DOHH2 (cell line): ENCODE results near the gene MAGEA8.
"Not testable (repeated sequence)": the region's sequence is repeated elsewhere in the genome, so short reads cannot be mapped to it uniquely, and the experiment has no call there.

ENCODE experiments used
- H3F3A ChIP-seq: fragments of 200-600 bp; sonication (generic), shearing (Covaris generic); 2 replicates; pipeline ENCODE4 v1.6.0; 2016; ENCODE audit warnings: antibody characterized with exemption, mild to moderate bottlenecking; ENCODE audit not compliant: control insufficient read depth, insufficient read depth
- H3K27ac ChIP-seq: fragments of 200-600 bp; sonication (generic); 2 replicates; pipeline ENCODE4 v1.5.1; 2014; ENCODE audit warnings: low read depth, mild to moderate bottlenecking, low read length, moderate library complexity
- H3K27me3 ChIP-seq: fragments of 200-600 bp; sonication (generic); 2 replicates; pipeline ENCODE4 v1.6.1; 2014; ENCODE audit warnings: mild to moderate bottlenecking, low read length, mixed read lengths; ENCODE audit not compliant: control insufficient read depth
- H3K36me3 ChIP-seq: fragments of 200-600 bp; sonication (generic); 2 replicates; pipeline ENCODE4 v1.6.1; 2014; ENCODE audit warnings: mild to moderate bottlenecking, low read length, moderate library complexity, mixed read lengths; ENCODE audit not compliant: control insufficient read depth
- H3K4me1 ChIP-seq: fragments of 200-600 bp; sonication (generic); 2 replicates; pipeline ENCODE4 v1.6.1; 2014; ENCODE audit warnings: mild to moderate bottlenecking, low read length, mixed read lengths; ENCODE audit not compliant: control insufficient read depth
- H3K4me2 ChIP-seq: fragments of 200-600 bp; sonication (generic); 2 replicates; pipeline ENCODE4 v1.6.0; 2014; ENCODE audit warnings: mild to moderate bottlenecking, low read length, moderate library complexity
- H3K4me3 ChIP-seq: fragments of 200-600 bp; sonication (generic); 2 replicates; pipeline ENCODE4 v1.5.1; 2014; ENCODE audit warnings: mild to moderate bottlenecking, low read length, mixed read lengths
- H3K79me2 ChIP-seq: fragments of 200-600 bp; sonication (generic); 2 replicates; pipeline ENCODE4 v1.6.1; 2014; ENCODE audit warnings: mild to moderate bottlenecking, low read length, mixed read lengths; ENCODE audit not compliant: control insufficient read depth
- H3K9me2 ChIP-seq: fragments of 200-600 bp; sonication (generic); replicated peaks from 2 replicates; pipeline ENCODE4 v1.6.1; 2014; ENCODE audit warnings: mild to moderate bottlenecking, low read length, mixed read lengths; ENCODE audit not compliant: control insufficient read depth
- H3K9me3 ChIP-seq: fragments of 200-600 bp; sonication (generic); 2 replicates; pipeline ENCODE4 v1.6.1; 2014; ENCODE audit warnings: antibody characterized with exemption, low read length, mixed read lengths; ENCODE audit not compliant: control insufficient read depth, insufficient read depth
- H4K20me1 ChIP-seq: fragments of 200-600 bp; sonication (generic); 2 replicates; pipeline ENCODE4 v1.6.0; 2014; ENCODE audit warnings: low read depth, mild to moderate bottlenecking, antibody characterized with exemption, low read length, moderate library complexity; ENCODE audit not compliant: control insufficient read depth, insufficient read depth
- EZH2phosphoT487 ChIP-seq: fragments of 200-600 bp; sonication (generic); IDR thresholded peaks from 2 replicates; pipeline ENCODE4 v1.6.1; 2017; ENCODE audit warnings: borderline replicate concordance, mild to moderate bottlenecking, antibody characterized with exemption, low read length, moderate library complexity, mixed read lengths
- TF ChIP-seq, protein P1 (sequence below): fragments of 200-600 bp; sonication (generic); IDR thresholded peaks from one replicate; pipeline ENCODE4 v1.5.1; 2014; ENCODE audit warnings: antibody characterized with exemption, mild to moderate bottlenecking, low read depth, low read length; ENCODE audit not compliant: poor library complexity, severe bottlenecking

Gene MAGEA8

DNA sequence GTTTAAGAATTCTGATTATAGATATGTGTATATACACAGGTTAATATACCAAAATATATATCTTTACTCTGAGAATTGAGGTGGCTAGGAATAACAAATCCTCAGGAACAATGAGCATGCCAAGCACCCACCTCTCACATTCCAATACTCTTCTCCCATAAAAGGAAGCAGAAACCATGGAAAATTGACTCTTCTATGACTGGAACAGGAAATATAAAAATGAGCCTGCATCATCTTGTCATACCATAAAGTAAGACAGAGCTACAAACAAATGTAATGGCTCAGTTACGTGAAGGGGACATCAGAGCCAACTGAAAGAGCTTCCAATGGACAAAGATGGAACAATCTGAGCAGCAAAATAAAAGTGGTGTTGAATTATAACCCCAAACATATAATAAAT lies 3.8 kb upstream of the MAGEA8 start:
- no peaks in the 10 kb centered on the region for H4K20me1 ChIP-seq
- no peak for TF ChIP-seq EZH2phosphoT487
- TF ChIP-seq, protein P1, sequence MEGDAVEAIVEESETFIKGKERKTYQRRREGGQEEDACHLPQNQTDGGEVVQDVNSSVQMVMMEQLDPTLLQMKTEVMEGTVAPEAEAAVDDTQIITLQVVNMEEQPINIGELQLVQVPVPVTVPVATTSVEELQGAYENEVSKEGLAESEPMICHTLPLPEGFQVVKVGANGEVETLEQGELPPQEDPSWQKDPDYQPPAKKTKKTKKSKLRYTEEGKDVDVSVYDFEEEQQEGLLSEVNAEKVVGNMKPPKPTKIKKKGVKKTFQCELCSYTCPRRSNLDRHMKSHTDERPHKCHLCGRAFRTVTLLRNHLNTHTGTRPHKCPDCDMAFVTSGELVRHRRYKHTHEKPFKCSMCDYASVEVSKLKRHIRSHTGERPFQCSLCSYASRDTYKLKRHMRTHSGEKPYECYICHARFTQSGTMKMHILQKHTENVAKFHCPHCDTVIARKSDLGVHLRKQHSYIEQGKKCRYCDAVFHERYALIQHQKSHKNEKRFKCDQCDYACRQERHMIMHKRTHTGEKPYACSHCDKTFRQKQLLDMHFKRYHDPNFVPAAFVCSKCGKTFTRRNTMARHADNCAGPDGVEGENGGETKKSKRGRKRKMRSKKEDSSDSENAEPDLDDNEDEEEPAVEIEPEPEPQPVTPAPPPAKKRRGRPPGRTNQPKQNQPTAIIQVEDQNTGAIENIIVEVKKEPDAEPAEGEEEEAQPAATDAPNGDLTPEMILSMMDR, result no peak
- no peaks in the 10 kb centered on the region for H3K9me3 ChIP-seq
- H3K27me3 ChIP-seq, result no peaks in the 10 kb centered on the region
- H3K4me1 ChIP-seq, result no peaks in the 10 kb centered on the region
- H3K9me2 ChIP-seq, result no peaks in the 10 kb centered on the region
- H3K79me2 ChIP-seq, result no peaks in the 10 kb centered on the region
- no peaks in the 10 kb centered on the region for H3F3A ChIP-seq
- H3K4me3 ChIP-seq, result no peak overlapping the region
- no peak overlapping the region for H3K27ac ChIP-seq
- H3K36me3 ChIP-seq, result no peaks in the 10 kb centered on the region
- H3K4me2 ChIP-seq, result no peak overlapping the region

DNA sequence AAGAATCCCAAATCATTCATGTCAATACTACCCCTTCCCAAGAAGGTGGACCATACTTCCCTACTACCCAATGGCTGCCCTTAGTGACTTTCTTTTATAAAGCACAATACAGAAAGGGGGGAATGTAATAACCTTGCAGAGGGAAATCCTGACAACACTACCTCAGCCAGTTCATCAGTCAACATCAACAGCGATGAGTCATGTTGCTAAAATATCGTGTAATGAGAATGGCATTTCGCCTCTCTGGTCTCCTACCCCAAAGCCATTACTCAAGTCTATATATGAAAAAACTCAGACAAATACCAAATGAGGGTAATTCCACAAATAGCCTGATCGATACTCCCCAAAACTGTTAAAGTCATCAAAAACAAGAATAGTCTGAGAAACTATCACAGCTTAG lies 3.3 kb upstream of the MAGEA8 start:
- TF ChIP-seq, protein P1, result no peak
- no peak for TF ChIP-seq EZH2phosphoT487
- Histone ChIP-seq H3K4me3 (no peak overlapping the region), H3K9me2 (no peaks in the 10 kb centered on the region), H3F3A (no peaks in the 10 kb centered on the region), H3K4me1 (no peaks in the 10 kb centered on the region), H3K4me2 (no peak overlapping the region), H3K27me3 (no peaks in the 10 kb centered on the region), H3K79me2 (no peaks in the 10 kb centered on the region), H3K9me3 (no peaks in the 10 kb centered on the region), H4K20me1 (no peaks in the 10 kb centered on the region), H3K27ac (no peak overlapping the region), H3K36me3 (no peaks in the 10 kb centered on the region)

DNA sequence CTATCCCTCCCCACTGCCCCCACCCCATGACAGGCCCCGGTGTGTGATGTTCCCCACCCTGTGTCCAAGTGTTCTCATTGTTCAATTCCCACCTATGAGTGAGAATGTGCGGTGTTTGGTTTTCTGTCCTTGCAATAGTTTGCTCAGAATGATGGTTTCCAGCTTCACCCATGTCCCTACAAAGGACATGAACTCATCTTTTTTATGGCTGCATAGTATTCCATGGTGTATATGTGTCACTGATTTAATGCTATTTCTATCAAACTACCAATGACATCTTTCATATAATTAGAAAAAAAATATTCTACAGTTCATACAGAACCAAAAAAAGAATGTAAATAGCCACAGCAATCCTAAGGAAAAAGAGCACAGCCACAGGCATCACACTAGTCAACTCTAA lies 9.8 kb downstream of the MAGEA8 start:
- H3K27me3 ChIP-seq, H3K4me3 ChIP-seq, H3F3A ChIP-seq, H3K36me3 ChIP-seq, H4K20me1 ChIP-seq, H3K9me3 ChIP-seq, H3K79me2 ChIP-seq, H3K27ac ChIP-seq, H3K9me2 ChIP-seq, H3K4me1 ChIP-seq, H3K4me2 ChIP-seq: not testable (repeated sequence)

DNA sequence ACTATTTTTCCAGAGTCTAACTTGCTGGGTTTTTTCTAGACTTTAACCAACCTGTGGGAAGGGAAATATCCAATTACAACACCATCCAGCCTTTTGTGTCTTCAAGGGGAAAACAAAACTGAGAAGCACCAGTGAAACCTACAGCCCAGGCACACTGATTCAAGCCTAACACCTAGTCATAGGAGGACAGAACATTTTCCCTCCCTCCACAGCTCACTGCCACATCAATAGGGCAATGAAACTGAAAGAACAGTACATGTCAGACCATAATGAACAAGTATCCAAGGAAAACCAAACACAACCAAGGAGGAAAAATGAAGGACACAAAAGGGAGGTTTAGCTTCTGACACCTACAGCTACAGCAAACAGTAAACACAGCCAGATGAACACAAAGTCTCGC lies 17.6 kb downstream of the MAGEA8 start:
- no peak overlapping the region for H3K27ac ChIP-seq
- H4K20me1 ChIP-seq, result no peaks in the 10 kb centered on the region
- H3K79me2 ChIP-seq, result no peaks in the 10 kb centered on the region
- H3K4me3 ChIP-seq, result no peak overlapping the region
- no peaks in the 10 kb centered on the region for H3F3A ChIP-seq
- TF ChIP-seq EZH2phosphoT487, result no peak
- TF ChIP-seq, protein P1, result no peak
- no peaks in the 10 kb centered on the region for H3K9me2 ChIP-seq
- H3K36me3 ChIP-seq, result no peaks in the 10 kb centered on the region
- no peaks in the 10 kb centered on the region for H3K27me3 ChIP-seq
- H3K9me3 ChIP-seq, result no peaks in the 10 kb centered on the region
- no peaks in the 10 kb centered on the region for H3K4me1 ChIP-seq
- H3K4me2 ChIP-seq, result no peak overlapping the region
